Activated CD8-positive, alpha-beta T cell treated with anti-CD3 and anti-CD28 coated beads, Interleukin-2, amount 10 ng/mL, durations not matched to agents 7 days and 5 days (primary cell): ENCODE results near the gene ERCC3. TPM values are rescaled to one million over a fixed set of nuclear protein-coding genes. Genes with fewer than 3 reads are reported as not detected.
A peak's percentile ranks its signal among the peaks of the same experiment; 100 is the strongest.
"Not testable (repeated sequence)": the region's sequence is repeated elsewhere in the genome, so short reads cannot be mapped to it uniquely, and the experiment has no call there.

Experiments used
- ATAC-seq: fragments of 150-1000 bp; cut with Tn5 transposase; one replicate; pipeline ENCODE4 v1.10.0; 2021; ENCODE audit warnings: moderate library complexity
- CTCF ChIA-PET: fragments of 350-600 bp; sonication (Branson Sonifier 250); formaldehyde crosslinking; loops from one replicate; lab custom pipeline; 2021; ENCODE audit warnings: antibody characterized with exemption; lab: Charles Lee
- POLR2A ChIA-PET: fragments of 350-600 bp; sonication (Branson Sonifier 250); formaldehyde crosslinking; loops from one replicate; lab custom pipeline; 2021; ENCODE audit warnings: antibody characterized with exemption; lab: Charles Lee
- DNase-seq: peaks from one replicate; pipeline ENCODE4 v3.0.0-alpha.2; 2020
- H3K27ac Mint-ChIP-seq: one replicate; pipeline ENCODE4 v1.8.0; 2021; ENCODE audit warnings: mild to moderate bottlenecking, mixed read lengths
- H3K27me3 Mint-ChIP-seq: one replicate; pipeline ENCODE4 v1.8.0; 2021; ENCODE audit warnings: low read depth, mixed read lengths
- H3K36me3 Mint-ChIP-seq: one replicate; pipeline ENCODE4 v1.8.0; 2021; ENCODE audit warnings: low read depth, mixed read lengths
- H3K4me1 Mint-ChIP-seq: one replicate; pipeline ENCODE4 v1.8.0; 2021; ENCODE audit warnings: low read depth, mixed read lengths
- H3K4me3 Mint-ChIP-seq: one replicate; pipeline ENCODE4 v1.8.0; 2021; ENCODE audit warnings: mild to moderate bottlenecking, mixed read lengths
- H3K9me3 Mint-ChIP-seq: one replicate; pipeline ENCODE4 v1.8.0; 2022; ENCODE audit warnings: mixed read lengths; ENCODE audit not compliant: insufficient read depth
- total RNA-seq, 2 experiments: library from RNA; stranded (reverse); gene quantifications; one replicate each; pipeline ENCODE4 v1.2.3, GENCODE V29; 2021

ERCC3 gene
- total RNA-seq, 2 experiments from 2014 or later, result 59.4 to 61.7 TPM

GRCh38 chr2:127224135-127224534 lies 69.8 kb downstream of the ERCC3 start:
- H3K27ac Mint-ChIP-seq, H3K4me1 Mint-ChIP-seq, H3K36me3 Mint-ChIP-seq, DNase-seq, H3K9me3 Mint-ChIP-seq, H3K4me3 Mint-ChIP-seq, POLR2A ChIA-PET, CTCF ChIA-PET, ATAC-seq: not testable (repeated sequence)
- H3K27me3 Mint-ChIP-seq, result peaks cover 40% of the 10 kb centered on the region

- POLR2A ChIA-PET, result no interaction called here
- H3K27me3 Mint-ChIP-seq, result peaks cover 69% of the 10 kb centered on the region
- H3K4me3 Mint-ChIP-seq, result peak overlapping the region; percentile 62
- H3K27ac Mint-ChIP-seq, result no peak overlapping the region
- H3K4me1 Mint-ChIP-seq, result peaks cover 11% of the 10 kb centered on the region
- ATAC-seq, result no peak
- CTCF ChIA-PET, result no interaction called here
- H3K36me3 Mint-ChIP-seq, result no peaks in the 10 kb centered on the region
- H3K9me3 Mint-ChIP-seq, result no peaks in the 10 kb centered on the region
- no peak for DNase-seq
Observed at GRCh38 chr2:127220768-127221527, 73.0 kb downstream of the ERCC3 start.

- H3K4me3 Mint-ChIP-seq, result peak within 1 kb of the TSS; percentile 62
- DNase-seq, result peak; percentile 35
- peak; percentile 59 for ATAC-seq
- no peak within 1 kb of the TSS for H3K27ac Mint-ChIP-seq
- no peaks in the 10 kb centered on the region for H3K9me3 Mint-ChIP-seq
- ChIA-PET CTCF (no interaction called here), POLR2A (no interaction called here)
- H3K27me3 Mint-ChIP-seq, result peaks cover 66% of the 10 kb centered on the region
- H3K36me3 Mint-ChIP-seq, result no peaks in the 10 kb centered on the region
- peaks cover 11% of the 10 kb centered on the region for H3K4me1 Mint-ChIP-seq
Observed at GRCh38 chr2:127220102-127220767, 73.7 kb downstream of the ERCC3 start, which contains the start of gene CYP27C1. Gene CYP27C1 (minus strand): TSS chr2:127220299. CDS start chr2:127220270, 29 bp downstream.

GRCh38 chr2:127219171-127220070 lies 74.5 kb downstream of the ERCC3 start:
- H3K36me3 Mint-ChIP-seq, result no peaks in the 10 kb centered on the region
- peaks cover 11% of the 10 kb centered on the region for H3K4me1 Mint-ChIP-seq
- H3K27ac Mint-ChIP-seq, result no peak overlapping the region
- DNase-seq (no peak), ATAC-seq (peak; percentile 49)
- H3K4me3 Mint-ChIP-seq, result peak overlapping the region; percentile 12
- CTCF ChIA-PET, result no interaction called here
- peaks cover 62% of the 10 kb centered on the region for H3K27me3 Mint-ChIP-seq
- no peaks in the 10 kb centered on the region for H3K9me3 Mint-ChIP-seq
- POLR2A ChIA-PET, result no interaction called here

GRCh38 chr2:127218812-127219170 lies 75.2 kb downstream of the ERCC3 start:
- H3K27me3 Mint-ChIP-seq, result peaks cover 61% of the 10 kb centered on the region
- H3K9me3 Mint-ChIP-seq, result no peaks in the 10 kb centered on the region
- DNase-seq (no peak), ATAC-seq (no peak)
- H3K36me3 Mint-ChIP-seq, result no peaks in the 10 kb centered on the region
- peaks cover 11% of the 10 kb centered on the region for H3K4me1 Mint-ChIP-seq
- H3K4me3 Mint-ChIP-seq, result no peak overlapping the region
- ChIA-PET POLR2A (no interaction called here), CTCF (no interaction called here)
- no peak overlapping the region for H3K27ac Mint-ChIP-seq

GRCh38 chr2:127217470-127218325 lies 76.2 kb downstream of the ERCC3 start:
- no peaks in the 10 kb centered on the region for H3K36me3 Mint-ChIP-seq
- H3K4me1 Mint-ChIP-seq, result peaks cover 11% of the 10 kb centered on the region
- no peaks in the 10 kb centered on the region for H3K9me3 Mint-ChIP-seq
- no peak for DNase-seq
- ATAC-seq, result no peak
- peaks cover 63% of the 10 kb centered on the region for H3K27me3 Mint-ChIP-seq
- ChIA-PET CTCF (no interaction called here), POLR2A (no interaction called here)
- H3K27ac Mint-ChIP-seq, result no peak overlapping the region
- H3K4me3 Mint-ChIP-seq, result no peak overlapping the region

- no peaks in the 10 kb centered on the region for H3K36me3 Mint-ChIP-seq
- H3K27ac Mint-ChIP-seq, result no peak overlapping the region
- ChIA-PET POLR2A (no interaction called here), CTCF (no interaction called here)
- peaks cover 11% of the 10 kb centered on the region for H3K4me1 Mint-ChIP-seq
- no peaks in the 10 kb centered on the region for H3K9me3 Mint-ChIP-seq
- no peak for ATAC-seq
- peaks cover 71% of the 10 kb centered on the region for H3K27me3 Mint-ChIP-seq
- no peak overlapping the region for H3K4me3 Mint-ChIP-seq
- DNase-seq, result no peak
Observed at GRCh38 chr2:127216593-127216992, 77.4 kb downstream of the ERCC3 start.

- CTCF ChIA-PET, result no interaction called here
- no peak for DNase-seq
- no peak overlapping the region for H3K27ac Mint-ChIP-seq
- POLR2A ChIA-PET, result no interaction called here
- H3K4me1 Mint-ChIP-seq, result peaks cover 11% of the 10 kb centered on the region
- no peaks in the 10 kb centered on the region for H3K9me3 Mint-ChIP-seq
- no peaks in the 10 kb centered on the region for H3K36me3 Mint-ChIP-seq
- no peak for ATAC-seq
- peaks cover 72% of the 10 kb centered on the region for H3K27me3 Mint-ChIP-seq
- no peak overlapping the region for H3K4me3 Mint-ChIP-seq
Observed at GRCh38 chr2:127216095-127216494, 77.8 kb downstream of the ERCC3 start.

GRCh38 chr2:127214201-127214600 lies 79.7 kb downstream of the ERCC3 start:
- H3K4me3 Mint-ChIP-seq, H3K4me1 Mint-ChIP-seq, ATAC-seq, POLR2A ChIA-PET, DNase-seq, H3K9me3 Mint-ChIP-seq, H3K36me3 Mint-ChIP-seq, CTCF ChIA-PET, H3K27ac Mint-ChIP-seq: not testable (repeated sequence)
- H3K27me3 Mint-ChIP-seq, result peaks cover 78% of the 10 kb centered on the region

- ChIA-PET POLR2A (no interaction called here), CTCF (interaction anchor here (0.6 kb wide), 1 partner anchor 11 kb away, joined by 3 read pairs; no protein-coding TSS in a partner anchor)
- Mint-ChIP-seq H3K27ac (no peak overlapping the region), H3K4me3 (no peak overlapping the region), H3K9me3 (no peaks in the 10 kb centered on the region), H3K36me3 (no peaks in the 10 kb centered on the region), H3K27me3 (peaks cover 41% of the 10 kb centered on the region), H3K4me1 (no peaks in the 10 kb centered on the region)
- DNase-seq (no peak), ATAC-seq (no peak)
Observed at GRCh38 chr2:127208313-127208712, 85.6 kb downstream of the ERCC3 start.
